ENCODE data around the gene L3MBTL4.
"Not testable (repeated sequence)": the region's sequence is repeated elsewhere in the genome, so short reads cannot be mapped to it uniquely, and the experiment has no call there.

The L3MBTL4 gene

GRCh38 chr18:6406075-6406909, 8.4 kb downstream of the L3MBTL4 start:
- DNase-seq, result no peak

- no peak for DNase-seq
These were observed 9.3 kb downstream of the L3MBTL4 start for GRCh38 chr18:6405237-6406074.

GRCh38 chr18:6404834-6405233, 9.9 kb downstream of the L3MBTL4 start:
- DNase-seq, result no peak

GRCh38 chr18:6401687-6402086, 13.0 kb downstream of the L3MBTL4 start:
- DNase-seq, result no peak

- DNase-seq, result no peak
These were observed 14.9 kb downstream of the L3MBTL4 start for GRCh38 chr18:6399776-6400175.

GRCh38 chr18:6397931-6398566, 16.7 kb downstream of the L3MBTL4 start:
- DNase-seq, result no peak

- no peak for DNase-seq
These were observed 17.9 kb downstream of the L3MBTL4 start for GRCh38 chr18:6396847-6397246.

- no peak for DNase-seq
These were observed 18.4 kb downstream of the L3MBTL4 start for GRCh38 chr18:6396276-6396675.

GRCh38 chr18:6389005-6389404, 25.7 kb downstream of the L3MBTL4 start:
- DNase-seq, result no peak

GRCh38 chr18:6382963-6383362, 31.7 kb downstream of the L3MBTL4 start:
- no peak for DNase-seq

GRCh38 chr18:6377473-6377872, 37.2 kb downstream of the L3MBTL4 start:
- not testable (repeated sequence) for DNase-seq

- no peak for DNase-seq
These were observed 38.1 kb downstream of the L3MBTL4 start for GRCh38 chr18:6376433-6377229.

- no peak for DNase-seq
These were observed 39.7 kb downstream of the L3MBTL4 start for GRCh38 chr18:6374935-6375529.

GRCh38 chr18:6374340-6374739, 40.4 kb downstream of the L3MBTL4 start:
- DNase-seq, result no peak

- DNase-seq, result no peak
These were observed 41.5 kb downstream of the L3MBTL4 start for GRCh38 chr18:6373187-6373586.

- no peak for DNase-seq
These were observed 43.6 kb downstream of the L3MBTL4 start for GRCh38 chr18:6370886-6371635.

- peak; percentile 32 for DNase-seq
These were observed 44.3 kb downstream of the L3MBTL4 start for GRCh38 chr18:6370410-6370809.

GRCh38 chr18:6368017-6368416, 46.7 kb downstream of the L3MBTL4 start:
- no peak for DNase-seq

- no peak for DNase-seq
These were observed 47.5 kb downstream of the L3MBTL4 start for GRCh38 chr18:6367208-6367607.

GRCh38 chr18:6366776-6367175, 47.9 kb downstream of the L3MBTL4 start:
- no peak for DNase-seq

- no peak for DNase-seq
These were observed 49.3 kb downstream of the L3MBTL4 start for GRCh38 chr18:6365385-6365784.

GRCh38 chr18:6363216-6363615, 51.5 kb downstream of the L3MBTL4 start:
- DNase-seq, result no peak
